ENCODE measurements around the gene HECTD2. TPM values are rescaled to one million over a fixed set of nuclear protein-coding genes. Genes with fewer than 3 reads are reported as not detected.
"Not testable (repeated sequence)": the region's sequence is repeated elsewhere in the genome, so short reads cannot be mapped to it uniquely, and the experiment has no call there.

Gene HECTD2
- total RNA-seq, 1 experiment from 2014 or later = 17.1 TPM

DNA sequence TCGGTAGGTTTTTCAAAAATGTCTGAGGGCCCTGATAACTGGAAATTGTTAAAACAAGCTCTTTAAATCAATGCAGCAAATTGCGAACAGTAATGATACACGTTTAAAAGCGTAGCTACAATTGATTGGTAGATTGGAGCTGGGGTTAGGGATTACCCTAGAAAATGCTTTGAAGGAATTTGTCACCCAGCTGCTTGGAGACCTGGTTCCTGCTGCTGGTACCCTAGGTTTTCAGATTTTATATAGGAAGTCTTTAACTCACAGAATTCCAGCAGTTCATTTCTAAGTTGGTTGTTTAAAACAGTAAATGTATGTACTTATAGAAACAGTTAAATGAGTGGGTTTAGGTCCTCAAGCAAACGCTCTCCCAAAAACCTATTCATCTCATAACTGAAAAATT, 1.5 kb downstream of the HECTD2 start:
- DNase-seq (ENCODE audit: extremely low read depth, low read depth) = no peak

DNA sequence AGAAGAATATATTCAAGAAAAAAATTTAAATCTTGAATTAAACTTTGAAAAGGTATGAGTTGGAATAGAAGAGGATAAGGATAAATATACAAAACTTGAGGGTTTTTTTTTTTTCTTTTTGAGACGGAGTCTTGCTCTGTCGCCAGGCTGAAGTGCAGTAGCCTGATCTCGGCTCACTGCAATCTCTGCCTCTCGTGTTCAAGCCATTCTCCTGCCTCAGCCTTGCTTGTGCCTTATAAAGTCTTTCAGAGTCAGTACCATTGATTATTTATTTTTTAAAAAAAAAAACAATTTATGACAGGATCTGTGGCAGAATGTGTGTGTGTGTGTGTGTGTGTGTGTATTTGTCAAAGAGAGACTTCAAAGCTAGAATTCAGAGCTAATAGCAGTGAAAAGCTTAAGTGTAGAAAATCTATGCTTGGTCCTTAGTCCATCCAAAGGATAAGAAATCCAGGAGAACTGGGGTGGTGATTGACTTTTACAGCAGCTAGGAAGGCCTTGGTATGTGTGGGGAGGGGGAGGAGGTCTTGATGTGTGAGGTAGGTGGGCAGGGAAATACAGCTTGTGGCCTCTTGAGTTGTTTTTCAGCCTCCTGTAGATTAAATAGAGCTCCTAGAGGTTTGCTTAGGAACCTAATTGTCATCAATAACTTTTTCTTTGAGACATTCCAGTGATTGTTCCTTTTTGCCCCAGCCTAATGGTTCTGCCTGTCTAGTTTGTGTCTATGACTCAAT, 2.4 kb downstream of the HECTD2 start:
- no peak for DNase-seq (ENCODE audit: extremely low read depth, low read depth)

DNA sequence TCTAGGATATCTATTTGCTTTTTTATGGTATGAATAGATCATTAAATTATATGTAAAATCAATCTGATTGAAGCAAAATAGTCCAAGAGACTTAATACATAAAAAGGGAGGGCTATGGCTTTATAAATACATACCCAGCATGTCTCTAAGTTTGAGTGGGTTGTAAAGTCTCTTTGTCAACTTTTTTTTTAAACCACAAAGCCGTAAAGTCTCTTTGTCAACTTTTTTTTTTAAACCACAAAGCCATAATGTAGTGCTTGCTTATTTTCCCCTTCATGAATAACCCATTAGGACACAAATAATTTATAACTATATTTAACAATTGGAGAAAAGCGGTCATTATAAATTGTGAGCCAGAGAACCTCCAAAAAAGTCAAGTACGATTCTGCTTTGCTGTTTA, 5.7 kb downstream of the HECTD2 start:
- DNase-seq (ENCODE audit: extremely low read depth, low read depth) = no peak

DNA sequence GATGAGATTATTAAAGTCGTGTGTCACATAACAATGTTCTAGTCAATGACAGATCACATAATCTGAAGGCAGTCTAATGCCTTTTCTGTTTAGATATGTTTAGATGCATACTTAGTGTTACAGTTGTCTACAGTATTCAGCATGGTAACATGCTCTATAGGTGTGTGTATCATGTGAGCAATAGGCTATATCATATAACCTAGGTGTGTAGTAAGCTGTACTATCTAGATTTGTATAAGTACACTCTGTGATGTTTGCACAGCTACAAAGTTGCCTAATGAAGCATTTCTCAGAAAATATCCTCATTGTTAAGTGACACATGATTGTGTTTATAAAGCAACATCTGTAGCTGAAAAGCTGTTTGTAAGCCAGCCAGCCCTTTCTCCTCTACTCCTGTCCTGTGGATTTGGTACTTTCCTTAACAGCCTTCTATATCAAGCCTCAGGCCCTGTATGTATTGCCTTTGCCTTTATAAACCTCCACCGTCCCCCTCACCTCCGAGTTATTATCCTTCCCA, 6.3 kb downstream of the HECTD2 start:
- no peak for DNase-seq (ENCODE audit: extremely low read depth, low read depth)

DNA sequence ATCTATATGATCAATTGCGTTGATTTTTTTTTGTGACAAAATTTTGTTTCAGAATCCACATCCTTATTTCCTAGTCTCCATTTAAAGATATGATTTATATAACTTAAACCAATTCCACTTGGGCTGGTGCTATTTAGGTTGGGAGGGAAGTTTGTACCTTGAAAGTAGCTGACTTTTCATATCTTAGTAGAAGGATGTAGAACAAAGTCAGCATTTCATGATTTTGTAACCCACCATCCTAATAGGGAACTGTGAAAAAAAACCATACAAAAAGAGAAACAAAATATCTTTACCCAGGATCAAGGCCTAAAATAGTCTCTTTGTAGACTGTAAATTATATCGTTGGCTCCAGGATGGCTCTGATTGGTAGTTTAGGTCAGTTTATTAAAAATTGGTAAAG, 8.3 kb downstream of the HECTD2 start:
- no peak for DNase-seq (ENCODE audit: extremely low read depth, low read depth)

DNA sequence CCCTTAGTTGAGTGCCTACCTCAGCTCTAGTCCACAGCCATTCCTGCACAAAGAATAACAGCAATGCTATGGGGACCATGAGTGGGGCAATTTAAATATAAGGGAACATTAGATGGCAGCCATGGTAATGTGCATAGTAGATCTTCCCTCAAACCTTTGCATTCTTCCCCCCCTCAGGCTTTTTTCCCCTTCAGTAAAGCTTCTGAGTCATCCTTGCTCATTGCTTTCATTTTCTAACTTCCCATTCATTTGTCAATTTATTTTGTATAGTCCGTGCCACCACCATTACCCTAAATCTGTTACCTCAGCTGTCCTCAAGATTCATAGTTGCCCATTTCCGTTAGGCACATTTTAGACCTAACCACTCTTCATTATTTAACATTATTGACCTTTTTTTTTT, 10.7 kb downstream of the HECTD2 start:
- no peak for DNase-seq (ENCODE audit: extremely low read depth, low read depth)

DNA sequence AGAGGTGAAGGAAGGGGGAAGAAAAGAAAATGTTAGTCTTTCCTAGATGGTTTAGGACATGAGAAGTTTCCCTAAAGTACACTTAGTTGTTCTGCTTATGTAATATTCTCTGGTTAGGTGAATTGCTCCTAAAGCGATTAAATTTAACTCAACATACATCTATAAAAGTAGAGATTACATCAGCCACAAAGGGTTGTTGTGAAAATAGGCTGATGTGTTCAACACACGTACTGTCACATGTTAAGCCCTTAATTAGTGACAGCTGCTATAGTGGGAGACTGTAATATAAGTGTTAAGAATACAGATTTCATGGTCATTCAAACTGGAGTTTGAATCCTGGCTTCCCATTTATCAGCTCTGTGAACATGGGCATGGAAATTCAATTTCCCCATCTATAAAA, 12.8 kb downstream of the HECTD2 start:
- no peak for DNase-seq (ENCODE audit: extremely low read depth, low read depth)

DNA sequence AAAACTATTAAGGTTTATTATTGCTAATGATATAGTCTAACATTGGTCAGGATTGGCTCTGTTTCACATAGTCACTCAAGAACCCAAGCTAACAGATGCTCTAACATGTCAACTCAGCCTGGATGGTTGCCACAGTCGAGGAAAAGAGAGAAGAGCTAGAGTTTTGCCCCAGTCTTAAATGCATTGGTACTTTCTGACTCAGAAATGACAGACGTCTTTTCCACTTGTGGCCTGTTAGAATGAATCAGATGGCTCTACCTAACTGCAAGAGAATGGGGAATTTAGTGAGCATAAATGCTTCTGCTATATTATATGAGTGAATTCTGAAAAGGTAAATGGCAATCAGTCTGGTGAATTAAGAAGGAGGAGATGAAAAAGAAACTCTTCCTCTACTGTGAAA, 13.9 kb downstream of the HECTD2 start:
- no peak for DNase-seq (ENCODE audit: extremely low read depth, low read depth)

DNA sequence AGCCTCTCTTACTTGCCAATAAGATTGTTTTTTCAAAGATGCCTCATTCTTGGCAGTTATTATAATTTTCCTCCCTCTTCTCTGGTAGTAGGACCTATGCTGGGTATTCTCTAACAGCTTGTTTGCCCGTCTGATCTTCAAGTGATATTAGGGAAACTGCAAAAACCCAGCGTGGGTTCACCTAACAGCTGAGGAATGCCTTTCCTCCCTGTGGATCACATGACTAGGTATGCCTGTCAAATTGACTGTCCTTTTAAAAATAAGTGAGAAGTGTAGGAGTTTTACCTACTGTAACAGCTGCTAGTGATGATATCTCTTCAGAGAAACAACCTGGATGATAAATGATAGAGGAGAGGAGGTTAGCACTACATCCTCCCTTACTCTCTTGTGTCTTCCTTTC, 22.0 kb downstream of the HECTD2 start:
- DNase-seq (ENCODE audit: extremely low read depth, low read depth) = no peak

DNA sequence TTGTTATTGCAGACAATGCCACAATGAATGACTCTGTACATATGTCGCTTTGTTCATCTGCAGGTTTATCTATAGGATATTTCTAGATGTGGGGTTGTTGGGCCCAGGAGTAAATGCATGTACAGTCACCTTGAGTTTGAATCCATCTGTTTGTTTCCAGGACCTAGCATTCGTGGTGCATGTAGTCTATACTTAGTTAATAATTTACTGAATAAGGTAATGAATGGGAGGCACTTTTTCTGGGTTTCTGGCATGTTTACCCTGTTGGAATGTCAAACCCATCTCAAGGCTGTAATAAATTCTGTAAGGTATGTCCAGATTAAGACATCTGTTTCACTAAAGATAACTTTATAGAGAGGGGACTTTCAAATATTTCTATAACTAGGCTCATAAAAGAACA, 23.5 kb downstream of the HECTD2 start:
- no peak for DNase-seq (ENCODE audit: extremely low read depth, low read depth)

DNA sequence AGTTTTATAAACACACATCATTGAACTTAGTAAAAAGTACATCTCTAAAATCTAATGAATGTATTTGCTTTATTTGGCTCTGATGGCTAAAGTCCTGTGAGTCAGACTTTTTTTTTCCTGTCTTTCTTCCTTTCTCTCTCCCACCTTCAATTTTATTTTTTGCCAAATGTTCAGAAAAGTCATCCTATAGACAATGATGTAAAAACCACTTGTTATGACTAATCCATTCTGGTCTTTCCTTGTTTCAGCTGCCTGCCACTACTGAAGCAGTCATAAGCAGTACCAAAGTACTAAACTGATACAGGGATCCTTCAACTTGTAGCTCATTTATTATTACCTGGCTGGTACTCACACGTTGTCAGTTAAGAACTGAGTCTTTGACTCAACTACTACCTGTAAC, 23.9 kb downstream of the HECTD2 start:
- DNase-seq (ENCODE audit: extremely low read depth, low read depth) = no peak

DNA sequence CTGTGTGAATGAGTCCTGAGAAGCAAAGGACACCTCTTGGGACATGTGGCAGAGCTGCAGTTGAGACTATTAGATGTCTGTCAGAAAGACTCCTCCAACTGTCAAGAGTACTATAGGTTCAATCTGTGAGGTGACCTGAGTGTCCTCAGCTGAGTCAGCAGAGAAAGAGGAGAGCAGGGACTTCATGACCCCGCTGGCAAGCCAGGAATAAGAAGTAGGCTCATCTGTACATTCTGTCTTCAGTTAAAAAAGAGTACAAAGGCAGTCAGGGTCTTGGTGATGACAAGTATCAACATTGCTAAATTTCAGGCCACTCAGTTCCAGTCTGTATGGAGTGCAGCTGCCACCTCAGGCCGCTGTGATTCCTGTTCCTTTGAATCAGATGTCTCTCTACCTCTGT, 25.1 kb downstream of the HECTD2 start:
- DNase-seq (ENCODE audit: extremely low read depth, low read depth) = no peak

DNA sequence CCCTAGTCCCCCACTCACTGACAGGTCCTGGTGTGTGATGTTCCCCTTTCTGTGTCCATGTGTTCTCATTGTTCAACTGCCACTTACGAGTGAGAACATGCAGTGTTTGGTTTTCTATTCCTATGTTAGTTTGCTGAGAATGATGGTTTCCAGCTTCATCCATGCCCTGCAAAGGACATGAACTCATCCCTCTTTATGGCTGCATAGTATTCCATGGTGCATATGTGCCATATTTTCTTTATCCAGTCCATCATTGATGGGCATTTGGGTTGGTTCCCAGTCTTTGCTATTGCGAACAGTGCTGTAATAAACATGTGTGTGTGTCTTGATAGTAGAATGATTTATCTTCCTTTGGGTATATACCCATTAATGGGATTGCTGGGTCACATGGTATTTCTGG, 28.1 kb downstream of the HECTD2 start:
- not testable (repeated sequence) for DNase-seq (ENCODE audit: extremely low read depth, low read depth)

DNA sequence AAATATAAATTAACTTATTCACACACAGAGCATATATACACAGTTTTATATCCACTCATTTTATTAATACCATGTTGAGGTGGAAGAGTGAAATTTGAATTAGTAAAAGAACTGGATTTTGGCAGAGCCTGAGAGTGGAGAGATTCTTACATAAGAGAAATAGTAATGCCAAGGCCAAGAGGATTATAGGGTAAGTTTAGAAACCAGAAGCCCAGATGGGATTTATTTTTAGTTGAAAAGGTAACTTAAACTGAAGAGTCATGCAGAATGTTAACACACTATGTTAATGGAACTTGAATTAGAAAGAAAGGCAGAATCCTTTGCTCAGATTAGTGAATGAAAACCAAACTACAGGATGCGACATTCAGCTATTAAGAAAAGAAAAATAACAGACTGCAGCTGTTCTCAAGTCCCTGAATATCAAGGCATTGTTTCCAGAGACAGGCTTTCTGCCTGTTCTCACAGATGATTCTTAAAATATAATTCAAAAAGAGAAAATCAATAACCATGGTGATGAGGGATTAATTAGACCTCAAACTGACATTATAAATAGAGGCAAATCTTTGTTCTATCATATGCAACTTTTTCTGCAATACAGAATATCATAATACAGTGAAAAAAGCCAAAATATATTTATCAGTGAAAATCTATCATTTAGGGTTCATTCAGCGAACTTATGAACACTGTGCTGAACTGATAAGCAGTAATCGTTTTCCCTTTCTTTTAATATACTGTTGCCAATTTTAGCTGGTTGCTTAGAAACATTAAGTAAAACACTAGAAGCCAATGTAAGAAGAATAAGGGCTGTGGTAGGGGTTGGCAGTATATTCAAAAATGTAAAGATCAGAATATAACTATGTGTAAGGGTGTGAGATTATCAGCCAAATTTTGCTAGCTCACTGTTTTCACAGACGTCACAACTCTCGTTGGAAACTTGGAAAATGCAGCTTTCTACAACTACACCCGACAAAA, 34.4 kb downstream of the HECTD2 start:
- DNase-seq (ENCODE audit: extremely low read depth, low read depth) = no peak

DNA sequence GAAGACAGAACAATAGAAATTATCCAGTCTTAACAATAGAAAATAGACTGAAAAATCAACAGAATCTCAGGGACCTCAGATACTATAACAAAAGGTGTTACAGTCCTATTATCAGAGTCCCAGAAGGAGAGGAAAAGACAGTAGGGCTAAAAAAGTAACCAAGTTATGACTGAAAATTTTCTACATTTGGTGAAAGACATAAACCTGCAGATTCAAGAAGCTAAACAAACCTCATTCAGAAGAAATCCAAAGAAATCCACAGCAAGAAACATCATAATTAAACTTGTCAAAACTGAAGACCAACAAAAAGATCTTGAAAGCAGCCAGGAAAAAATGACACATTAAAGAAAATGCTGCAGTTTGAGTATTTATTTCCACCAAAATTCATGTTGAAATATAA, 41.9 kb downstream of the HECTD2 start:
- no peak for DNase-seq (ENCODE audit: extremely low read depth, low read depth)

DNA sequence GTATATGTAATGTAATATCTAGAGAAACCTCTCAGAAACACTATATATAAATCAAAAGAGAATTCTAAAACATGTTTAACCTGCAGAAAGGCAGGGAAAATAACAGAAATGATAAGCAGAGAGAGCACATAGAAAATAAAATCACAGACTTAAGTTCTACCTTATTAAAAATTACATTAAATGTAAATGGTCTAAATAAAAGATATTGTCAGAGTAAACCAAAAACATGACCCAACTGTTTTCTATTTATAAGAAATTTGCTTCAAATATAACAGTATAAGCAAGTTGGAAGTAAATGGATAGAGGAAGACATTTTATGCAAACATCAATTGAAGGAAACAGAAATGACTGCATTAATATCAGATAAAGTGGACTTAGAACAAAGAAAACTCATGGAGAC, 43.4 kb downstream of the HECTD2 start:
- no peak for DNase-seq (ENCODE audit: extremely low read depth, low read depth)

DNA sequence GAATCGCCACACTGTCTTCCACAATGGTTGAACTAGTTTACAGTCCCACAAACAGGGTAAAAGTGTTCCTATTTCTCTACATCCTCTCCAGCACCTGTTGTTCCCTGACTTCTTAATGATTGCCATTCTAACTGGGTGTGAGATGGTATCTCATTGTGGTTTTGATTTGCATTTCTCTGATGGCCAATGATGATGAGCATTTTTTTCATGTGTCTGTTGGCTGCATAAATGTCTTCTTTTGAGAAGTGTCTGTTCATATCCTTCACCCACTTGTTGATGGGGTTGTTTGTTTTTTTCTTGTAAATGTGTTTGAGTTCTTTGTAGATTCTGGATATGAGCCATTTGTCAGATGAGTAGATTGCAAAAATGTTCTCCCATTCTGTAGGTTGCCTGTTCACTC, 45.0 kb downstream of the HECTD2 start:
- not testable (repeated sequence) for DNase-seq (ENCODE audit: extremely low read depth, low read depth)

DNA sequence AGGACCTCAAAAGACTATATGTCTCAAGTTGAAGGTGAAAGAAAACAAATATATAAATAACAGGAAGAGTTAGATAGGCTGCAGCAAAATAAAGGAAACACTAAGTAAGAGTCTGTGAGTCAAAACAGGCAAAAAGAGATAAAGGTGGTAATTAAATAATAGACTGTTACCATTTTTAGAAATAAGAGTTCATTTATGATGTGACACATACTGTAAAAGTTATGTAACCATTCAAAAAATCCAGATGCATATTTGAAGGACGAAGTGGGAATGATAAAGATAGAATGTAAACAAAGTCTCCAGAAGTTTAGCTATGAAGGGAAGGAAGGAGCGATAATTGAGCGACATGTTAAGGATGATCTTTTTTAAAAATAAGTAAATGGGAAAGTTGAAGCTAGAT, 50.5 kb downstream of the HECTD2 start:
- no peak for DNase-seq (ENCODE audit: extremely low read depth, low read depth)

DNA sequence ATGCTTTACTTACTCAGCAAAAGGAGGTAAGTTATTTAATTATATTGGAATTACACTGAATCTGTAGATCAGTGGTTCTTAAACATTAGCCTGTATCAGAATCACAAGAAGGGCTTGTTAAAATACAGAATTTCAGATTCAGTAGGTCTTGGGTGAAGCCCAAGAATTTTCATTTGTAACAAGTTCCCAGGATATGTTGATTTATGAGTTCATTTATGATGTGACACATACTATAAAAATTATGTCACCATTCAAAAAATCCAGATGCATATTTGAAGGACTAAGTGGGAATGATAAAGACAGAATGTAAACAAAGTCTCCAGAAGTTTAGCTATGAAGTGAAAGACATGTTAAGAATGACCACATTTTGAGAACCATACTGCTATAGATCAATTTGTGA, 52.3 kb downstream of the HECTD2 start:
- DNase-seq (ENCODE audit: extremely low read depth, low read depth) = no peak

DNA sequence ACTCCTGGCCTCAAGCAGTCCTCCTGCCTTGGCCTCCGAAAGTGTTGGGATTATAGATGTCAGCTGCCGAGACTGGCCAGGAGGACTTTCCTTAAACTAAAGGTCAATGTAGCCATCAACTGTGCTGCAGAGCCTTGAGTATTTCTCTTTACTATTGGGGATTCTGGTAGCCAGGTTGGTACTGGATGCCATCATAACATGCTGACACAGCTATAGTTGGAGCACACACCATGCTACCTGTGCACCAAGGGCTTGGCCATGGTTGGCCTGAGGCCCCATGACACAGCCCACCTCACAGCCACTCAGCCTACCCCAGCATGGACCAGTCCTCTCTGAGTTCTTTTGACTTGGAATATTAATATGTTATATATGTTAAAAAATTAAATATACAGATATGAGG, 54.4 kb downstream of the HECTD2 start:
- DNase-seq (ENCODE audit: extremely low read depth, low read depth) = no peak

DNA sequence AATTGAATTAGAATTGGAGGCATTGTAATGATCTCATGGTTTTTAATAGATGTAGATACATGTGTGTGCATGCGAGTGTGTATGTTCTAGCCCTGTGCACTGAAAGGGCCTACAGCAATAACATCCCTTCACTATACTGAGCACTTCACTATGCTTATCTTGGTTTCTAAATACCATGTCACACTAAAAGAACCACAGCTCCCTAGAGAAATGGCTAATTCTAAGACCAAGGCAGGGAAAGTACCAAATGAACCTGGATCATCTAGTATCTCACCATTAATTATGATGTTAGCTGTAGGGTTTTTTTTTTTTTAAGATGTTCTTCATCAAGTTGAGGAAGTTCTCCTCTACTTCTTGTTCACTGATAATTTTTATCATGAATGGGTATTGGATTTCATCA, 55.1 kb downstream of the HECTD2 start:
- no peak for DNase-seq (ENCODE audit: extremely low read depth, low read depth)

DNA sequence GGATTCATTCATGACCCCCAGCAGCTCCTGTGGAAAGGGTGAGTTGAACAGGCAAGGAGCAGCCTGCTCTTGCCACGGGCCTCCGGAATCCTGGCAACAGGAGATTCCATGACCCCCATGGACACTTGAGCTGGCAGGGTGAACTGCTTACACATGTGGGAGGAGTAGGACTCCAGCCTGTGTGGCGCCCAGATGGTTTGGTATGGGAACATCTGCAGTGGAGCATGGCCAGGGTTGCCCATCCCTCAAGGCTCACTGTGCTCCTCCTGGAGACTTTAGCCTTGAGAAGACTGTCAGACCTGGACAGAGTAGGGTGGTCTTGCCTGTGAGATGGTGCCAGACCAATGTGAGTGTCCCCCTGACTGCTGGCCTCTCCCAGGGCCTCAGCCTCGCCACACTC, 57.0 kb downstream of the HECTD2 start:
- no peak for DNase-seq (ENCODE audit: extremely low read depth, low read depth)

Data from NCI-H460 (cell line).